ENCODE results near the gene ABCC8. TPM values are rescaled to one million over a fixed set of nuclear protein-coding genes. Genes with fewer than 3 reads are reported as not detected.
A peak's percentile ranks its signal among the peaks of the same experiment; 100 is the strongest.

Gene ABCC8
- total RNA-seq, 1 donor from 2014 or later = 80.5 TPM

DNA sequence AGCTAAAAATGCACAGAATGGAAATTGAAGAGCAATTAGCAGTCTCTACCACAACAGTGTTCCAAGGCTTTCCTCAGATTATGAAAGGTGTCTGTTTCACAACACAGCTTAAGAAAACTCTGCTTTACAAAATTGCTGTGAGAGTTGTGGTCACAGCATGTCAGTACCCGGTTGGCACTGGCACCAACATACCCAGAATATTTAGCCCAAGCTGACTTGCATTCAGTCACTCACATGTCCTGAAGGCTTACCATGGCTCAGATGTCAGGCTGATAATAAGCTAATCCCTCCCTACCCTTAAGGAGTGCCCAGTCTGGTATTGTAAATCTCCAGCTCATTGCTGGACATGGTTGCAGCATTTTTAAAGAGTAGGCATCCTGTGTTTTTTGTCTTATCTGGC lies 110.2 kb downstream of the ABCC8 start:
- H3K27me3 Mint-ChIP-seq = no peaks in the 10 kb centered on the region
- no peak overlapping the region for H3K4me3 Mint-ChIP-seq
- no peak overlapping the region for H3K27ac Mint-ChIP-seq
- no peak for DNase-seq (ENCODE audit: extremely low spot score, unreplicated experiment)
- H3K9me3 Mint-ChIP-seq = peaks cover 22% of the 10 kb centered on the region
- TF ChIP-seq, protein P1, sequence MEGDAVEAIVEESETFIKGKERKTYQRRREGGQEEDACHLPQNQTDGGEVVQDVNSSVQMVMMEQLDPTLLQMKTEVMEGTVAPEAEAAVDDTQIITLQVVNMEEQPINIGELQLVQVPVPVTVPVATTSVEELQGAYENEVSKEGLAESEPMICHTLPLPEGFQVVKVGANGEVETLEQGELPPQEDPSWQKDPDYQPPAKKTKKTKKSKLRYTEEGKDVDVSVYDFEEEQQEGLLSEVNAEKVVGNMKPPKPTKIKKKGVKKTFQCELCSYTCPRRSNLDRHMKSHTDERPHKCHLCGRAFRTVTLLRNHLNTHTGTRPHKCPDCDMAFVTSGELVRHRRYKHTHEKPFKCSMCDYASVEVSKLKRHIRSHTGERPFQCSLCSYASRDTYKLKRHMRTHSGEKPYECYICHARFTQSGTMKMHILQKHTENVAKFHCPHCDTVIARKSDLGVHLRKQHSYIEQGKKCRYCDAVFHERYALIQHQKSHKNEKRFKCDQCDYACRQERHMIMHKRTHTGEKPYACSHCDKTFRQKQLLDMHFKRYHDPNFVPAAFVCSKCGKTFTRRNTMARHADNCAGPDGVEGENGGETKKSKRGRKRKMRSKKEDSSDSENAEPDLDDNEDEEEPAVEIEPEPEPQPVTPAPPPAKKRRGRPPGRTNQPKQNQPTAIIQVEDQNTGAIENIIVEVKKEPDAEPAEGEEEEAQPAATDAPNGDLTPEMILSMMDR (conservative IDR thresholded peaks at IDR 0.05) = no peak
- peaks cover 36% of the 10 kb centered on the region for H3K36me3 Mint-ChIP-seq
- no peaks in the 10 kb centered on the region for H3K4me1 Mint-ChIP-seq (ENCODE audit: unreplicated experiment)

DNA sequence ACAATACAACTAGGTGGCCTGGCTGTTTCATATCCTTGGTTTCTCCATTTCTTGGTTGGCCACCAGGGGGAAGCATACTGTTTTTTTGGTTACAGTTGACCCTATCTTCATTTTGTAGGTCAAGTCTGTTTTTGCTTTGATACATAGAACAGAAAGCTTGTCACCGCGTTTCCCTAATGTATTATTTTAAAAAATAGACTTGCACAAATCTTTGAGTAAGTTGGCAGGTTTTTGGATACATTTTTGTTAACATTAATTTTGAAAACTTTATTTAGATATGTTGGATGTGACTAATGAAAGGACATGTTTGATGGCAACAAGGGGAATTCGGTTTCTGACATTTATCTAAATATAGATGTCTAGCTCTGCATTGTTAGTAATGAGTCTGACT lies 122.0 kb downstream of the ABCC8 start:
- Mint-ChIP-seq H3K36me3 (peaks cover 14% of the 10 kb centered on the region), H3K4me3 (peak overlapping the region; percentile 92), H3K9me3 (peaks cover 5% of the 10 kb centered on the region), H3K27me3 (peaks cover 32% of the 10 kb centered on the region), H3K4me1 (ENCODE audit: unreplicated experiment) (peaks cover 14% of the 10 kb centered on the region), H3K27ac (peak overlapping the region; percentile 92)
- DNase-seq (ENCODE audit: extremely low spot score, unreplicated experiment) = no peak
- TF ChIP-seq, protein P1 (conservative IDR thresholded peaks at IDR 0.05) = peak; percentile 84

DNA sequence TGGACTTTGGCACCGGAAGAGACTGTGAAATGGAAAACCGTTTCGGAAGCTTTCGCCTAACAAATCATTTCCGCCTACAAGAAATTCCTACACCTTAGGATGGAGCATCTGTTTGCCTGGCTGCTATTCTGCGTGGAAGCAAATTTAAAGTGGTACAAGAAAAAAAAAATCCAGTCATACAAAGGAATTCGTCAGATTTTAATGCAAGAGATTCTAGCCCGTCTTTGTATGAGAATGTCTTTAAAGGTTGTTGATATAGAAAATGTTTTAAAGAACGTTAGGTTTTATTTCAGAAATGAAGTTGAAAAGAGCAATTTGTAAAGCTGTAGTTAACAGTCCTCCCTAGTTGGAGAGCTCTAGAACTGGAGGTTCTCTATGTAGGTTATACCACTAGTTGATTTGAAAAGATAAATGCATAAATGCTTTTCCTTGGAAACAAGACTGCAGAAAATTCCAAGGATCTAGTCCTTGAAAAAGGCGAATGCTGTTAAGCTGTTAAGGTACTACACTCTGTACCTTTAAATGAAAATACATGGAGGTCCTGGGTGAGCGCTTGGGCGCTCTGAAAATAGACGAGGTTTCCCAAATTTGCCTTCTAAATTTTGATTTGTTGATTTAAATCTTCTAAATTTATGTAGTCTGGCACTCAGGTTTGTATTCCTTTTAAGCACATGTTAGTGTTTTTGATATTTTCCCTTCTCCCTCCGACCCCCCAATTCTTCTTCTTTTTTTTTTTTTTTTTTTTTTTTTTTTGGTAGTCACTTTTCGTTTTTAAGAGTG lies 122.6 kb downstream of the ABCC8 start:
- H3K9me3 Mint-ChIP-seq = peaks cover 5% of the 10 kb centered on the region
- peaks cover 12% of the 10 kb centered on the region for H3K36me3 Mint-ChIP-seq
- peaks cover 14% of the 10 kb centered on the region for H3K4me1 Mint-ChIP-seq (ENCODE audit: unreplicated experiment)
- DNase-seq (ENCODE audit: extremely low spot score, unreplicated experiment) = no peak
- TF ChIP-seq, protein P1 (conservative IDR thresholded peaks at IDR 0.05) = no peak
- H3K4me3 Mint-ChIP-seq = peak overlapping the region; percentile 92
- peaks cover 36% of the 10 kb centered on the region for H3K27me3 Mint-ChIP-seq
- peak overlapping the region; percentile 93 for H3K27ac Mint-ChIP-seq

DNA sequence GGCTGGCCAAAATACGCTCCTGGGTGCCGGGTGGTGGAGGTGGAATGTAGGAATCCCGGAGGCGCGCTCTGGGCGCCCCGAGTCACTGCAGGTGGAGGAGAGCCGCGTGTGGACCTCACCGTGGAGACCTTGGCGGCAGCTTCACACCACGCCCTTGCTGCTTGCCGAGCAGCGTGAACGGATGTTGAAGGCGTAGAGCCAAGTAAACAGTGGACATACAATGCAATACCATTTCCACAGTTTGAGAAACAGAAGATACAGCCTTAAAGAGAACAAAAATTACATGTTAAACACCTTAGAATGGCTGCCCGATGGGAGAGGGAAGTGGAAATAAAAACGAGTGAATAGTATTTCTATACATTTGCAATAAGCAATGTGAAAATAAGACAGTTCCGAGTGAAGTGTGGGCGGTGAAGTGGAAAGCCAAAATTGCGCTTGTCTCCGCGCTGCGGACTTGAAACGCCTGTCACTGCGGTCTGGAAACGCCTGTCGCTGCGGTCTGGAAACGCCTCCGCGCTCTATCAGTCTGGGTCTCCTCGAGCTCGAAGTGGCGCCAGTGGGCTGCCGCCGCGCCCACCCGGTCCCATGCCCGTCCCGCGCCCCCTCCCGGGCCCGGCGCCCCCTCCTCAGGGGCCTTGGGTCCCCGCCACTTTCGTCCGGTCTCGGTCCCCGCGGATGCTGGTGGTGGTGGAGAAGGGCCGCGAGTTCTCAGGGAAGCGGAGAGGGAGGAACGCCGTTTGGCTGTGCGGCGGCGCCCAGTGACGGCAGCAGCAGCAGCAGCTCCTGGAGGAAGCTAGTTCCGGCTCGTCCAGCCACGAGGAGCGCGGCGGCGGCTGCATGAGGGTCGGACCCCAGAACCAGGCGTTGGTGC lies 123.5 kb downstream of the ABCC8 start:
- peak; percentile 78 for DNase-seq (ENCODE audit: extremely low spot score, unreplicated experiment)
- Mint-ChIP-seq H3K4me3 (peak overlapping the region; percentile 92), H3K4me1 (ENCODE audit: unreplicated experiment) (peaks cover 14% of the 10 kb centered on the region), H3K27ac (peak overlapping the region; percentile 93), H3K36me3 (peaks cover 8% of the 10 kb centered on the region), H3K27me3 (peaks cover 37% of the 10 kb centered on the region), H3K9me3 (peaks cover 5% of the 10 kb centered on the region)
- TF ChIP-seq, protein P1 (conservative IDR thresholded peaks at IDR 0.05) = no peak

DNA sequence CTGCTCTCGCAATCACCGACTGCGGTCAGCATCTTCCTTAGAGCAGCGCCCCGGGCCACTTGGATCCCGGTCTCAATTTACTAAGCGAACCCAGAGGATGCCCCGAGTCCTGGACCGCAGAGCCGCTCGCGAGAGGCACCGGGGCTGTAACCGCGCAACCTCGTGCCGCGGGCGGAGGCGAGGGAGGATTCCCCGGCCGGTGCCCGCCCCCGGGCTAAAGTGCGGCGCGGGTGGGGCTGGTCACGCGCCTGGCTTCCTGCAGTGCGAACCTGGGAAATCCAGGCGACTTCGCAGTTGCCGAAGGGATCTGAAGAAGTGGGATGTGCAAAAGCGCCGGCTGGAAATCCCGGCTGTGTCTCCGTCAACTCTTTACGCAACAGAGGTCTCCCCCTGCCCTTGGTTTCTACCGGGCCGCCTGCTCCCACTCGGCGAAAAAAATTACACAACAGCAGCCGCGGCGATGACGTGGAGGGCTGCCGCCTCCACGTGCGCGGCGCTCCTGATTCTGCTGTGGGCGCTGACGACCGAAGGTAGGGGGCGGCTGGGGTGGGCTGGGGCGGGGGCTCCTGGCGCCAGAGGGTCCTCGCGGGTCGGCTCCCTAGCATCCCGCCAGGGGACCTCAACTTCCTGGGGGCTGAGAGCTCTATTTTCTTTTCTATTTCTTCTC lies 125.0 kb downstream of the ABCC8 start, which contains the start of gene NCR3LG1:
Gene NCR3LG1 (plus strand): TSS at position 291 of the 667 bp plus-strand sequence. CDS start 170 bp downstream, at position 461.
- peaks cover 37% of the 10 kb centered on the region for H3K27me3 Mint-ChIP-seq
- peak; percentile 73 for DNase-seq (ENCODE audit: extremely low spot score, unreplicated experiment)

More for the DNA sequence above, 125.0 kb downstream of the ABCC8 start, which contains the start of gene NCR3LG1:
- H3K4me3 Mint-ChIP-seq = peak within 1 kb of the TSS; percentile 92
- H3K9me3 Mint-ChIP-seq = peaks cover 5% of the 10 kb centered on the region
- H3K27ac Mint-ChIP-seq = peak within 1 kb of the TSS; percentile 93
- TF ChIP-seq, protein P1 (conservative IDR thresholded peaks at IDR 0.05) = peak; percentile 10
- H3K4me1 Mint-ChIP-seq (ENCODE audit: unreplicated experiment) = peaks cover 14% of the 10 kb centered on the region
- H3K36me3 Mint-ChIP-seq = peaks cover 3% of the 10 kb centered on the region

All from type B pancreatic cell (in vitro differentiated cells).